Measurements from ENCODE around the gene PRKAG1. TPM values are rescaled to one million over a fixed set of nuclear protein-coding genes. Genes with fewer than 3 reads are reported as not detected.

Gene PRKAG1
- 39.9 to 48.3 TPM (median 42.8 TPM) in 5 replicates for total RNA-seq (2022; extraction: Qiagen RNA extraction; ENCODE audit: low read depth)

GRCh38 chr12:49018261-49019119 lies at the start of gene PRKAG1:
PRKAG1 (minus strand) TSS chr12:49018776; CDS start chr12:49018740, 36 bp downstream.

GRCh38 chr12:49060237-49061156 lies 41.9 kb upstream of the PRKAG1 start, which contains the start of gene KMT2D:
KMT2D (minus strand) TSS chr12:49060794; CDS start chr12:49055324, 5,470 bp downstream.

DNA sequence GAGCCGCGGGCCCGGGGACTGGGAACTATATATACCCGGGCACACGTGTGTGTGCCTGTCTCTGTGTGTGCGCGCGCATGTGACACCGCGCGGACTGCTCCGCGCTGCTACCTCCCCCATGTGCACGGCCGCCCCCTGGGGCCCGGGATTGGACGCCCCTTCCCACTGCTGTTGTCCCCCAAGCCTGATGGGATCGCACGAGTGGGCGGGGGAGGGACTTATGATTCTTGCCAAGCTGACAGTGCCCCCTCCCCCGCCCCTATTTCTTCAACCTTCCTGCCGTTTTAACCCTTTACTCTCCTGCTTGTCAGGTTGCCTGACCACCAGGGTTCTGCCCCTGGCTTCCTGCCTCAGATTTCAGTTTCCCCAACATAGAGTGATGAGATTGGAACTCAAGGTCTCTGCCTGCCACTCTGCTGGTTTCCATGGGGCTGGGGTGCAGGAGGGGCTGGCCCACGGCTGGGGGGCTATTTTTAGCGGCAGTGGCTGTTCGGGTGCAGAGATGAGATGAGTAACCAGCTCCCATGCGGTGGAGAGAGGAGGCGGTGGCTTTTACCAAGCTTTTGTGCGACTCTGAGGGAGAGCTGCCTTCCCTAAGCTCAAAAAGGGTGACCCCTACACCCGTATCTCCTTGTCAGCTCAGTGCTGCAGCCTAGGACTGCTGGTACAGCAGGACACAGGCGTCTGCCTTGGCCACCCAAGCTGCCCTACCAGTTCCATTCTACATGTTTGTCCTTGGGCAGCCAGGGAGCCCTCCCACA lies 19.0 kb downstream of the PRKAG1 start, which contains the start of gene DDN:
Gene DDN, minus strand, starts transcription at position 5 of the 761 bp plus-strand sequence. CDS start 88 bp downstream, outside the sequence.

GRCh38 chr12:48978291-48978740 lies 40.3 kb downstream of the PRKAG1 start, which contains the start of gene WNT1:
WNT1 (plus strand) TSS chr12:48978322; CDS start chr12:48978651, 329 bp downstream.

DNA sequence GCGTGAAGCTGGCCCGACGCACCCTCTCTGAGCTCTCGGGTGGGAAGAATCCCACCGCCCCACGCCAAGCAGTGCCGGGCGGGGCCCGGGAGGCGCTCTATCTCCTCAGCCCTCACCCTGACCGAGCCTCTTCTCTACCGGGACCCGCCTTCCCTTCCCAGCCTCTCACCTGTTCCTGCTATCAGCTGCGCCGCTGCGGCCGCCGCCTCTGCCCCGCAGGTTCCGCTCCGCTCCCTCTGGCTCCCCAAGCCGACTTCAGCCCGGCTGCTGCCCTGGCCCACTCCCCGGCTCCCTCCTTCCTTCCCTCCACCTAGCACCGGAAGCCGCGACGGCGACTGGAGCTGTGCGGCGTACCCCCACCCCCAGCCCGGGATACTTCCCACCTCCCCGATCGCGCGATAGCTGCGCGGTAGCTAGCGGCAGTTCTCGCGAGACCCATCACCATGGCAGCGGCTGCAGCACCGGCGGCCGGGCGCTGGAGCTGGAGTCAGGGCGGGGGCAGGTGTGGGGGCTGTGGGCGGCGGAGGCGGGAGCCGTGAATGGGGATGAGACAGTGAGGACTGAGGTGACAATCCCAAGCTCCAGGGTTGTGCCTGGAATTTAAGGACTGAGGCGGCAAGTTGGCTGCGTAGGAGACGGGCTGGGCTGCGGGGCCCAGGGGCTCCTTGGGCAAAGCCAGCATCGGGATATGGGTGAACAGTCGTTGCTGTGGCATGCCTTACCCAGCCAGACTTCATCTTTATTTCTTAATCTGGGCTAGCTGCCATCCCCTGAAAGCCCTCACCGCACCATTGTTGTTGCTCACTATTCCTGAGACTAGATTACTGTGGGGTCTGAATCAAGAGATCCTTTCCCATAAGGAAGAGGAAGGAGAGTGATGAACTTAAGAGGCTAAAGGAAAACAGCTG lies 61.2 kb downstream of the PRKAG1 start, which contains the start of gene ARF3:
Gene ARF3, minus strand, starts transcription at position 347 of the 908 bp plus-strand sequence. CDS start 16,392 bp downstream, outside the sequence.

Other genes starting within 250 kb of the PRKAG1 start
- gene ADCY6, start 229.7 kb downstream of the PRKAG1 start, total RNA-seq (2022; extraction: Qiagen RNA extraction; ENCODE audit: low read depth): 11.4 to 15.6 TPM (median 15.0 TPM) in 5 replicates
- gene CACNB3, start 200.3 kb downstream of the PRKAG1 start, total RNA-seq (2022; extraction: Qiagen RNA extraction; ENCODE audit: low read depth): 30.8 to 40.7 TPM (median 35.8 TPM) in 5 replicates
- gene DDX23, start 166.6 kb downstream of the PRKAG1 start, total RNA-seq (2022; extraction: Qiagen RNA extraction; ENCODE audit: low read depth): 74.3 to 96.1 TPM (median 87.6 TPM) in 5 replicates
- 17.0 to 23.9 TPM (median 19.9 TPM) in 5 replicates for gene RND1, start 152.9 kb downstream of the PRKAG1 start, total RNA-seq (2022; extraction: Qiagen RNA extraction; ENCODE audit: low read depth)
- 45.2 to 56.0 TPM (median 53.7 TPM) in 5 replicates for gene FKBP11, start 93.3 kb downstream of the PRKAG1 start, total RNA-seq (2022; extraction: Qiagen RNA extraction; ENCODE audit: low read depth)
- gene ARF3, start 61.3 kb downstream of the PRKAG1 start, total RNA-seq (2022; extraction: Qiagen RNA extraction; ENCODE audit: low read depth): 124 to 166 TPM (median 152 TPM) in 5 replicates
- gene WNT10B, start 47.0 kb downstream of the PRKAG1 start, total RNA-seq (2022; extraction: Qiagen RNA extraction; ENCODE audit: low read depth): 1.7 to 3.0 TPM (median 2.5 TPM) in 5 replicates
- gene WNT1, start 40.5 kb downstream of the PRKAG1 start, total RNA-seq (2022; extraction: Qiagen RNA extraction; ENCODE audit: low read depth): 0.08 TPM in 1 of 5 replicates, not detected in the others
- gene DDN, start 19.4 kb downstream of the PRKAG1 start, total RNA-seq (2022; extraction: Qiagen RNA extraction; ENCODE audit: low read depth): 0.58 to 0.73 TPM (median 0.65 TPM) in 5 replicates
- 40.0 to 46.7 TPM (median 41.6 TPM) in 5 replicates for gene KMT2D, start 42.0 kb upstream of the PRKAG1 start, total RNA-seq (2022; extraction: Qiagen RNA extraction; ENCODE audit: low read depth)
- 3.9 to 6.4 TPM (median 5.7 TPM) in 5 replicates for gene RHEBL1, start 51.2 kb upstream of the PRKAG1 start, total RNA-seq (2022; extraction: Qiagen RNA extraction; ENCODE audit: low read depth)
- gene DHH, start 76.0 kb upstream of the PRKAG1 start, total RNA-seq (2022; extraction: Qiagen RNA extraction; ENCODE audit: low read depth): 0.02 TPM in 2 of 5 replicates, not detected in the others
- 13.0 to 18.6 TPM (median 17.5 TPM) in 5 replicates for gene LMBR1L, start 92.1 kb upstream of the PRKAG1 start, total RNA-seq (2022; extraction: Qiagen RNA extraction; ENCODE audit: low read depth)
- gene TUBA1B, start 112.6 kb upstream of the PRKAG1 start, total RNA-seq (2022; extraction: Qiagen RNA extraction; ENCODE audit: low read depth): 2,295 to 2,611 TPM (median 2,449 TPM) in 5 replicates
- gene TUBA1A, start 170.3 kb upstream of the PRKAG1 start, total RNA-seq (2022; extraction: Qiagen RNA extraction; ENCODE audit: low read depth): 167 to 207 TPM (median 191 TPM) in 5 replicates
- 1,753 to 2,247 TPM (median 1,843 TPM) in 5 replicates for gene TUBA1C, start 246.3 kb upstream of the PRKAG1 start, total RNA-seq (2022; extraction: Qiagen RNA extraction; ENCODE audit: low read depth)

Data from A549 treated with DMSO at 1 μM for 4 hours (cell line).